HG02852 (cell line): ENCODE measurements around the gene NDST1.
"Not testable (repeated sequence)": the region's sequence is repeated elsewhere in the genome, so short reads cannot be mapped to it uniquely, and the experiment has no call there.

Experiments
- ATAC-seq: cut with Tn5 transposase; IDR thresholded peaks from one replicate; pipeline ENCODE4 v1.9.1; 2021; ENCODE audit warnings: mild to moderate bottlenecking, moderate library complexity; ENCODE audit not compliant: unreplicated experiment

The NDST1 gene

DNA sequence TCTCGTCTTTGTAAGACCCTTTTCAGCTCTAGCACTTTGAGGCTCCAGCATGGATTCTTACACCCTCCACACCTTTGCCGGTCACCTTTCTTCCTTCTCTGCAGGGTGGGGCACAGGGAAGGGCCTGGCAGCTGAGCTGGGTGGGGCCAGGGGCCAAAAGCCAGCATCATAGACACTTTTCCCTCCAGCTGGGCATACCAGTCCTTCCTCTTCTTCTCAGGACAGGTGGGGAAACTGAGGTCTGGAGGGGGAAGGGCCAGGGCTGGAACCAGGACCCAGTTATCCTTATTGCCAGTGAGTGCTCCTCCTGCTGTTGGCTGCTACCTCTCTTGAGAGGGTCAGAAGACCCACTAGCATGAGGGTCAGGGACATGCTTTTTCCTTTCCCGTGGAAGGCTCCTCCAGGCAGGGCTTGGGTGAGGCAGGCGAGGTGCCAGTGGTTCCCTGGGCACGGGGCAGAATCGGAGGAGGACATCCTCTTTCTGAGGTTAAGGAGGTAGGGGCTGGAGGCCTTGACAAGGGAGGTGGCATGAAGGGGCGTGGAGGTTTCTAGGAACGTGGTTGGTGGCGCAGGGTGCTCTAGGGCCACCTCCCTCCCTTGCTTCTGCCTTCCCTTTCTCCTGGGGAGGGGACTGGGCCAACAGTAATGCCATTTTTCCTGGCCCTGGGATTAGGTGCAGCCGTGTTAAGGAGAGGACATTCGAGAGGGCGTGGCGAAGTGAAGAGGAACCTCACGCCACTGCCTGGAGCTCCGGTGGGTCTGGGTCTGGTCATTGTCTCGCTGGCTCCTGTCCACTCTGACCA lies at the start of gene NDST1:
NDST1 (plus strand) TSS at position 658 of the 803 bp plus-strand sequence. CDS start 13,124 bp downstream, outside the sequence.
- ATAC-seq = no peak

DNA sequence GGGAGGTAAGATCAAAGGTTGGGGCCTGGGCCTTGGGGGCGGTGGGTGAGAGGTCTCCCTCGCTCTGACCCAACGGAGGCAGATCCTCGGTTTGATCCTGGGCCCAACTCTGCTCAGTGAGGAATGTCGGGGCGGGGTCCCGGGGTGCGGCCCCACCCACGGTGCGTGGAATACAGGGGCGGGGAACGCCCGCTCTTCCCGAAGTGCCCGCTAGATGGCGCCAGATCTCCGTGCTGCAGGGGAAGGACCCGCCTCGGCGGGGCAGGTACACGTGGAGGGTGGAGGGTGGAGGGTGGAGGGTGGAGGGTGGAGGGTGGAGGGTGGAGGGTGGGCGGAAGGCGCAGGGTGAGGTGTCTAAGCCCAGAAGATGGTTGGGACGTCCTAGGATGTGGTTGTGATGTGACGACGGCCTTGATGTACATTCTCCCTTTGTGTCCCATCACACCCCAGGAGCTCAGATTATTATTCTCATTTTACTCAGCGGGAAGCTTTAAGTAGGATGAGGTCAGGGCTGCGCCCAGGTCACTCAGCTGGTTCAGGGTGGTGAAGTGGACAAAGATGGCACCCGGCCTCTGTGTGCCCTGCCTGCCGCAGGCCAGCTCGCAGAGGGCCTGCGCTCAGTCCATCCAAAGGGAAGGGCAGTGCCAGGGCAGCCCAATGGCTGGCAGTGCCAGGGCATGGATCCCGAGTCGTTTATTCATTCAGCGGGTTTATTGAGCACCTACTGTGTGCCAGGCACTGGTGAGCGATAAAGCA lies 49.0 kb upstream of the NDST1 start:
- peak; percentile 77 for ATAC-seq

DNA sequence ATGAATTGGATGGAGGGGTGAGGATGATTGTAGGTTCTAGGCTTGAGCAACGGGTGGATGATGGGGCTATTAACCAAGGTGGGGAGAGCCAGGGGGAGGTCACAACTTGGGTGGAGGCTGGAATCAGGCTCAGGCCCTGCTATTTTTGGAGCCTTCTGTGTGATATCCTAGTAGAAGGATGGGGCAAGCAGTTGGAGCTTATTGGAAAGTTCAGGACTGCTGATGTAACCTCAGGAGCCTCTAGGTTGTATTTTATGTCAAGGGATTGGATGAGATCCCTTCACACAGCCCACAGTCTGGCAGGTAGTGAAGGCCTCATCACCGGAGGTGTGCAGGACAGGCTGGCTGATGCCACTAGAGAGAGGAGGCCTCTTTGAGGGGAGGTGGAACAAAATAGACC lies 47.1 kb upstream of the NDST1 start:
- no peak for ATAC-seq

DNA sequence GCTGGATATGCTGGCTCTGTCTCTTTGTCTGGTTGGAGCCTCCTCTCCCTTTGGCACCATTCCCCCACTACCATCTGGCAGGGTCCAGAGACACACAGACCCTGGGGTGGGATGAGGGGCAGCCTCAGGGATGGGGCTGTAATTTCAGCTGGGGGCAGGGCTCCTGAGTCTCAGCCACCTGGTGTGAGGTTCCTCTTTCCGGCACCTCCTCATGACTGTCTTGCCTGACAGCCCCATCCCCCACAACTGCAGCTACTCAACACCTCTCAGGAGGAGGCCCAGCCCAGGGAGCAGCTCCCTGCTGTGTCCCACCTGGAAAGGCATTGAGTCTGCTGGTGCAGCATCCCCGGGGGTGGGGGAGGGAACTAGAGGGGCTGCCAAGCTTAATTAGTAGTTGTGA lies 46.7 kb upstream of the NDST1 start:
- ATAC-seq = peak; percentile 77

DNA sequence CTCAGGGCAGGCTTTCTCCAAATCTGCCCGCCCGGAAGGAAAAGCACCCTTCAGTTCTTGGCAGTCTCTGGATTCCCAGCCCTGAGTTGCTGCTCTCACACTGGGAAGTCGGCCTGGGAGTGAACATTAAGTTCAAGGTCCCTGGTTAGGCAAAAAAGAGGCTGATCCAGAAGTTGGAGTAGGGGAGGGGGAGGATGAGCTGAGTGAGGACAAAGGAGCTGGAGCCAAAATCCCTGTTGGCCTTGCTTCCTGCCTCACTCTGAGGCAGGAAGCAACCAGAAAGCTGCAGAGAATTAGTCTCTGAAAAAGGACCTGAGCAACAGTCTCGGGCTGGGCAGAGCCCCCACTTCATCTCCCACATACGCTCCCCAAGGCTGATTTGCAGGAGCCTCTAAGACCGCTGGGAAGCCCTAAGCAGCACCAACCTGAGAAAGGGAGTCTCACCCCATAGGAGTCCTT lies 43.3 kb upstream of the NDST1 start:
- ATAC-seq = no peak

DNA sequence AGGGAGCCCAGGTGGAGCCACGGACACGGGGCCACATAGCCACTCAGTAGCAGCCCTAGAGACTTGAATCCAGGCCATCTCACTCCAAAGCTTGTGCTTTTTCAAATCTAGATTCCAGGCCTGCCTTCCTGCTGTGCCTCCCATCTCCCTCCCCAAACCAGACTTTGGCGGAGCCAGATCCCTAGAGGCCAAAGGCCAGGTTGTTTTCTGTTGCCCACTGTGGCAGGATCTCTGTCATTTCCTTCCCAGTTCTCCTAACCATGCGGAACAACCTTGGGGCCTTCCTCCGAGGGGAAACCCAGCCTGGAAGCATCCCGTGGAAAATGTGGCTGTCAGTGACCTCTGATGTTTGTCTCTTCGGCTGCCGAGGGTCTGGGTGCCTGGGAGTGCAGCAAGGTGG lies 42.0 kb upstream of the NDST1 start:
- no peak for ATAC-seq

DNA sequence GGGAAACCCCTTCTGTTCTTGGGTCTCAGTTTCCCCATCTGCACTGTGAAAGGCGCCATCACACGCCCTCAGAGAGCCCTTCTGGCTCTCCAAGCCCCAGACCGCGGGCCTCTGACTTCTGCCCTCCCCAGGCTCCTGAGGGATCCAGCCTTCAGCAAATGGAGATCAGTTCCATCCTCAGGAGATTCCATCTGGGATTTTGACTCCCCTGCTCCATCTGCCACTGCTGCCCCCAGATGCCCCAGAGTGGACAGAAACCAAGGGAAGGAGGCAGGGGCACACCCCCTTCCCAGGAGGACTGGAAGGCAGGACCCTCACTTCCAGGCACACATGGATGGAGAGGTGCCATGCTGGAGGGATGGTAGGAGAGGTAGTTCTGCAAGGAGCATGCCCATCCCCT lies 39.7 kb upstream of the NDST1 start:
- ATAC-seq = no peak

DNA sequence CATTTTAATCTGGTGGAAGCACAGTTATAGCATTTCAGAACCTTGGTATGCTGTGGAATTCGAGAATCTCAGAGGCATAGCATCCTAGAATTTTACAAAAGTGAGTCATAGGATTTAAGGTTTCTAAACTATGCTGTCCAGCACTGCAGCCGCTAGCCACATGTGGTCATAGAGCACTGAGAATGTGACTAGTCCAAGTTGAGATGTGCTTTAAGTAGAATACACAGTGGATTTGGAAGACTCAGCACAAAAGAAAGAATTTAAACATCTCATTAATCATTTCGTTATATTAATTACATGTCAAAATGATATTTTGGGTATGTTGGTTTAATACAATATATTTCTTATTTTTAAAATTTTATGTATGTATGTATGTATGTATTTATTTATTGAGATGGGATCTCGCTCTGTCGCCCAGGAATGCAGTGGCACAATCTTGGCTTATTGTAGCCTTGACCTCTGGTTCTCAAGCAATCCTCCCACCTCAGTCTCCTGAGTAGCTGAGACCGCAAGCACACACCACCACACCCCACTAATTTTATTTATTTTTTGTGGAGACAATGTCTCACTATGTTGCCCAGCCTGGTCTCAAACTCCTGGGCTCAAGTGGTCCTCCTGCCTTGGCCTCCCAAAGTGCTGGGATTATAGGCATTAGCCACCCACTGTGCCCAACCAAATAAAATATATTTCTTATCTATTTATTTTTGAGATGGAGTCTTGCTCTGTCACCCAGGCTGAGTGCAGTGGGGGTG lies 38.0 kb upstream of the NDST1 start:
- no peak for ATAC-seq

DNA sequence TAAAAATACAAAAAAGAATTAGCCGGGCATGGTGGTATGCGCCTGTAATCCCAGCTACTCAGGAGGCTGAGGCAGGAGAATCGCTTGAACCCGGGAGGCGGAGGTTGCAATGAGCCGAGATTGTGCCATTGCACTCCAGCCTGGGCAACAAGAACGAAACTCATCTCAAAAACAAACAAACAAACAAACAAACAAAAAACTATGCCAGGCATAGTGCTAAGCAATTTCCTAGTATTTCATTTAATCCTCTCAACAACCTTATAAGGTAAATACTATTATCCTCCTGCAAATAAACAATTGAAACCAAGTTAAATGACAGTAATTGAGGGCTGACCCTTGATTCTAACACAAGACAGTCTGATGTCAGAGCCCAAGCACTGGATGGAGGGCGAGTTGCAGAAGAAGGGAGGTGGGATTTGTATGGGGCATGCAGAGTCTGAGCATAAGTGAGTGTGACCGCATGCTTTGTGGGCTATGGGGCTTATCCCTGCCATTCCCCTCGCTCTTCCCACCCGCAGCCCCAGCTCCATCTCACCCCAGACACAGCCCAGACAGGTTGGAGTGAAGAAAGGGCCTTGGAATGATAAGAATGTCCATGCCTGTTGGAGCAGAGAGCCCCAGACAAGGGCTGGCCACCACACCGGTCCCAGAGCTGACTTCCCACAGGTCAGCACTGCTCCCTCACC lies 34.1 kb upstream of the NDST1 start:
- ATAC-seq = no peak

DNA sequence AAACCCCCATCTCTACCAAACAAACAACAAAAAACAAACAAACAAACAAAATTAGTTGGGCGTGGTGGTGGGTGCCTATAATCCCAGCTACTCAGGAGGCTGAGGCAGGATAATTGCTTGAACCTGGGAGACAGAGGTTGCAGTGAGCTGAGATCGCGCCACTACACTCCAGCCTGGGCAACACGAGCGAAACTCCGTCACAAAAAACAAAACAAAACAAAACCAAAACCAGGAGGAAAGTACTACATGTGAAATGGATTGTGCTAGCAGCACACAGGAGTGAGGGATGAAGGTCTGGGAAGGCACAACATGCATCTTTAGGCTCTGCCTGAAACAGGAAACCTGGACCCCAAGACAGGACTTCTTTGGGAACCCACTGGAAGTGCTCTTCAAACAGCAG lies 31.4 kb upstream of the NDST1 start:
- ATAC-seq = not testable (repeated sequence)

DNA sequence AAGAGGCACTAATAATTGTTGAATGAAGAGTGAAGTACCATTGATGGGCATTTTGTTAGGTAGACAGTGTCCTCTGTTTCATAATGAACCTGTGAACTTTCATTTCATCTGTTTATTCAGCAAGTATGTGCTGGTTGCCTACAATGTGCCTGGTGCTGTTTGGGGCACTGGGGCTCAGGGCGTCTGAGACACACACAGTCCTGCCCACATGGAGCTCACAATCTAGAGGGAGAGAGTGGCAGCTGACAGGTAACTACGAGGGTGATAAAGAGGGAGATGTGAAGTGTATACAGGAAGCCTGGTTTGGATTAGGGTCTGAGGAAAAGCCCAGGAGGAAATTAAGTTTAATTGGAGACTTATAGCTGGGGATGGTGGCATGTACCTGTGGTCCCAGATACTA lies 28.5 kb upstream of the NDST1 start:
- ATAC-seq = no peak

DNA sequence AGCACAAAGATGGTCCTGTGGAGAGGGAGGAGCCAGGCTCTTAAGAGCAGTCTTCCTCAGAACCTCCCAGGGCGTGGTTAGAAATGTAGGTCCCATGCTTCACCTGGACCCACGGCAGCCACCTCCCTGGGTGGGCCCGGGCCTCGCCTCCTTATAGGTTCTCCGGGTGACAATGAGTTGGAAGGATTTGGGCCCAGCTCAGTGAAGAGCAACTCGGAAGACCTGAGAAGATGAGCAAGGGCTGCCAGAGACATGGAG lies 26.3 kb upstream of the NDST1 start:
- no peak for ATAC-seq

DNA sequence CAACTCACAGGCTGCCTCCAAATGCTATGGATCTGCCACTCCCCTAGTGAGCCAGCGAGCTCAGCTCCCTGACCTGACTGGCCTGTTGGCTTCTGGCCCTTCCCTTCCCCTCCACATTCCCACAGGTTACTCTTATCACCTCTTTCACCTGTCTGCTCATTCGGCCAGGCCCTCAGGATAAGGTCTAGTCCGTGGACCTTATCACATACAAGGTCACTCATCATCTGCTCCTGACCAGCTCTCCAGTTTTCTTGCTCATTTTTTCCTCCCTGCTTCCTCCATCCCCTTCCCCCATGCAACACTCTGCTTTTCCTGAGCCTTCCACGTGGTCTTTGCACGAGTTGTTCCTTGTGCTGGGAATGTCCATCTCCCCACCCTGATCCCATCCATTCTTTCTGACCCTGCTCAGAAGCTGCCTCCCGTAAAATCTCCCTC lies 25.9 kb upstream of the NDST1 start:
- no peak for ATAC-seq

DNA sequence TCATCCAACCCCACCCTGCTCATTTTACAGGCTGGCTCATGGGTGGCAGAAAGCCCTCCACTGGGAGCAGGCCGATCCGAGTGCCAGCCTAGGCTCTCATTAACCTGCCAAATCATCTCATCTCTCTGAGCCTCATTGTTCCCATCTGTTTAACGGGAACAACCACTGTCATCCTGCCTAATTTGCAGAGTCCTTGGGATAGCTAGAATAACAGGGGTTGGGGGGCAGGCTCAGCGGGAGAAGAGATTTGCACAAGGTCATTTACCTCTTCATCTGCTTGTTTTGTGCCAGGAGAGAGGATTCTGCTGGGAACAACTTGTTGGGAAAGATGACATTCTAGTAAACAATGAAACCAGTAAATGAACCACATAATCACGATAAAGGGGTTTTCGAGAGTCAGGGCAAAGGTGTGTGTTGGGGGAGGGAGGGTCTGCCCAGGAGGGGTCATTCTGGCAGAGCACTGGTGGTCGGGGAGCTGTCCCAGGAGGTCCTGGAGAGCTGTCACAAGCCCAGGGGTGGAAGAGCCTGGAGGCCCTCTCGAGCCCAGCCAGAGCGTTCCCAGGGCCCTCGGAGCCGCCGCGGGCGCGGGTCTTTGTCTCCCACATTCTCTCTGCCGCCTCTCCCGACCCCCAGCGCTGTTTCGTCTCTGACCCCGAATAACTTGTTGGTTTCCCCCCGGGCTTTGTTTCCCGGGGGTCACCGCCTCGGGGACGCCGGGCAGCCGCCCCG lies 22.8 kb upstream of the NDST1 start:
- ATAC-seq = no peak

DNA sequence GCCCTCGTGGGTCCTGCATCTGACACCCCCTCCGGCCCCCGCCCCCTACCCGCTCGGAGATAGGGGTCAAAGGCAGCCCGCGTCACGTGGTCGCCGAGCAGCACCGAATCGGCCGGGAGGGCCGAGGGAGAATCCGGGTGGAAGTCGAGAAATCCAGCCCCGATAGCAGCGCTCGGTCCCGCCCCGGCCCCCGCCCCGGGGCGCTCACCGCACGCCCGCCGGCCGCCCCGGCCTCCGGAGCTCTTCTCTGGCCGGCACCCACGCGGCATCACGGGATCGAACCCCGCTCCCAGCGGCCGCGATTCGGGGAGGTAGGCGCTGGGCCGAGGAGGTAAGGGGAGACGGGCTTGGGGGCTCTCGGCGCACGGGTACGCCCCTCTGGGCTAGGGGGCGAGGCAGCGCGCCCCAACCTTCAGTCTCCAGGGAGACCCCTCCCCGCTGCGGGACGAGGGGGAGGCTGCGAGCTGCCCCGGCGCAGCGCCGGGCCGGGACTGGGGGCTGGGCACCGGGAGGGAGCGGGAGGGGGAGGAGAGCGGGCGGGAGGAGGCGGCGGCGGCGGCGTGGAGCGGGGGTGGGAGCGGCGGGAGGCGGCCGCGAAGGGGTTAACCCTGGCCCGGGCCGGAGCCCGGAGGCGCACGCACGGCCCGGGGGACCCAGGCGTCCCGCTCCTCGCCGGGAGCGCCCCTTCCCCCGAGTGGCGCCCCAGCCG lies 22.1 kb upstream of the NDST1 start:
- ATAC-seq = no peak

DNA sequence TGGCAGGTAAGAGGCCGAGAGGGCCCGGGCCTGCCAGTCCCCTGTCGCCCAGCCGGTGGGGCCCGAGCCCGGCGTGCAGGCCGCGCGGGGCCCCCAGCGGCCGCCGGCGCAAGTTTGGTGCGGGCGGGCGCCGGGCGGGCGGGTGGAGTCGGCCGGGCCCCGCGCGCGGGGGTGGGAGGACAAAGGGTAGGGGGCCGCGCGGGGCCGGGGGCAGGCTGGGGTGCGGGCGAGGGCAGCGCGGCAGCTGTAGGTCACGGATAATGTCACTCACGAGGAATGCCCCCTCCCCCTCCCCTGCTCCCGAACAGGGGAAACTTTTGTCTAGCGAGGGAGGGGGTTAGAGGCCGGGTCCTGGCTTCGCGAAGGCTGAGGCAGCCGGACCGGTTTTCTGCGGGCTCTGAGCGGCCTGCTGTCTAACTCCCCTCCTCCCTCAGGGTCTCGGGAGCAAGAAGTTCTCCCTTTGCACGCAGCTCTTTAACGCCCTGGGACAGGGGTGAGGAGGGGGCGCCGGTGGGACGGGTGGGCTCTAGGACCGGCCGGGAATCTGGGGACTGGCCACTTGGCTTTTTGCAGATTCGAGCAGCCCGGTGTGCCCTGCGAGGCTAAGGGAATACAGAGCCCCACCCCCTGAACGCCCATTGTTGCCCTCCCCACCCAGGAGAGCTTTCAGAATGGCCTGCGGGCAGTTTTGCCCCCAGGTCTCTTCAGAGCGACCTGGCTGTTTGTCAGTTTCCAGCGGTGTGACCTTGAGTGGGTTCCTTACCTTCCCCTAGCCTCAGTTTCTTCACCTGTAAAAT lies 21.3 kb upstream of the NDST1 start:
- no peak for ATAC-seq

DNA sequence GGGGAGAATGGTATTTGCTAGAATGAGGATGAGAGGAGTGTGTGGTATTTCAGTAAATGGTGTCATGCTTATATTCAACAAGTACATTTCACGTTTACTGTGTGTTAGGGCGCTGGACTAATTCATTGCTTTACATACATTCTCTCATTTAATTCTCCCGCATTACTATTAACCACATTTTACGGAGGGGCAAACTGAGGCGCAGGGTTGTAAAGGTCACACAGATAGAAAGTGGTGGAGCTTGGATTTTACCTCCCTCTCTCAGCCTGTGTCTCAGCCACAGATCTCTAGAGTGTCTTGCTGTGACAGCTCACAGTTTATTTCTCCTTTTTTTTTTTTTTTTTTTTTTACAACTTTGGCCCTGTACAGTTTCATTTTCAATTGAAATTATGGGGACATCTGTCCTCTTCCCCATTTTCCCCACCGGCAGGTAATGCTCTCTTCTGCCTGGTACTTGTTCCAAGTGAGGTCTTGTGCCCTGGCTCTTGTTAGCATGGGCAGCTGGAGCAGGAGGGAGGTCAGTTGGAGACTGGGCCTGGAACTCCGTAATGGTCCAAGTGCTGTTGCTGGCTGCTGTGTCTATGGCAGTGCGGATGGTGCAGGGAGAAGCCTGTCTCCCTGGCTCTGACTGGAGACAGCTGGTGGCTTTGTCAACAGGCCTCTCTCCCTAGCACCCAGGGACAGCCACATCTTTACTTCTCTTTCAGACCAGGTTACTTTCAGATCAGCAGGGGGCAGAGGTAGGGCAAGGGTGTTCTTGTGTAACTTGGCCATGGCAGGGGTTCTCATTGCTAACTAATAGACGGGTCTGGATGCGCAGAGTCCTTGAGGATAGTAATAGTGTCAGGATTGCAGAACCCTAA lies 20.5 kb upstream of the NDST1 start:
- ATAC-seq = no peak
